Neural crest cell (in vitro differentiated cells): Measurements from ENCODE around the gene NF1. TPM values are rescaled to one million over a fixed set of nuclear protein-coding genes. Genes with fewer than 3 reads are reported as not detected.

Source experiments
- DNase-seq: peaks from one replicate; pipeline ENCODE4 v3.0.0; 2021; ENCODE audit warnings: low read depth, mixed read lengths, low spot score
- H3K27ac Mint-ChIP-seq: one replicate; pipeline ENCODE4 v1.8.0; 2021; ENCODE audit warnings: mild to moderate bottlenecking, mixed read lengths; ENCODE audit not compliant: unreplicated experiment
- H3K27me3 Mint-ChIP-seq: 2 replicates; pipeline ENCODE4 v1.8.0; 2021; ENCODE audit warnings: low read depth, mild to moderate bottlenecking, mixed read lengths
- H3K36me3 Mint-ChIP-seq: 2 replicates; pipeline ENCODE4 v1.8.0; 2021; ENCODE audit warnings: low read depth, mild to moderate bottlenecking, mixed read lengths
- H3K4me1 Mint-ChIP-seq: 2 replicates; pipeline ENCODE4 v1.8.0; 2021; ENCODE audit warnings: mixed read lengths
- H3K4me3 Mint-ChIP-seq: one replicate; pipeline ENCODE4 v1.8.0; 2021; ENCODE audit warnings: mild to moderate bottlenecking, mixed read lengths
- H3K9me3 Mint-ChIP-seq: 2 replicates; pipeline ENCODE4 v1.8.0; 2021; ENCODE audit warnings: mixed read lengths
- CTCF ChIP-seq: fragments of 200-600 bp; sonication (generic); conservative IDR thresholded peaks from 2 replicates; pipeline ENCODE4 v1.5.0; 2021; ENCODE audit warnings: antibody characterized with exemption, mild to moderate bottlenecking
- total RNA-seq: library from RNA; stranded (reverse); gene quantifications from 2 replicates; pipeline ENCODE4 v1.2.1, GENCODE V29; 2021

The NF1 gene
- total RNA-seq, 1 donor from 2014 or later = 60.6 TPM

GRCh38 chr17:31318851-31319661 lies 224.3 kb downstream of the NF1 start:
- Mint-ChIP-seq H3K27ac (no peak overlapping the region), H3K4me1 (peaks cover 24% of the 10 kb centered on the region), H3K36me3 (peaks cover 3% of the 10 kb centered on the region), H3K4me3 (no peak overlapping the region), H3K27me3 (no peaks in the 10 kb centered on the region), H3K9me3 (no peaks in the 10 kb centered on the region)
- DNase-seq = no peak
- no peak for TF ChIP-seq CTCF

GRCh38 chr17:31320241-31320640 lies 225.5 kb downstream of the NF1 start:
- no peaks in the 10 kb centered on the region for H3K36me3 Mint-ChIP-seq
- H3K9me3 Mint-ChIP-seq = no peaks in the 10 kb centered on the region
- H3K27me3 Mint-ChIP-seq = no peaks in the 10 kb centered on the region
- H3K4me3 Mint-ChIP-seq = no peak overlapping the region
- TF ChIP-seq CTCF = no peak
- H3K4me1 Mint-ChIP-seq = peaks cover 24% of the 10 kb centered on the region
- no peak overlapping the region for H3K27ac Mint-ChIP-seq
- DNase-seq = no peak

GRCh38 chr17:31320791-31321190 lies 226.0 kb downstream of the NF1 start:
- Mint-ChIP-seq H3K27ac (no peak overlapping the region), H3K4me3 (no peak overlapping the region), H3K9me3 (no peaks in the 10 kb centered on the region), H3K36me3 (no peaks in the 10 kb centered on the region), H3K4me1 (peaks cover 24% of the 10 kb centered on the region), H3K27me3 (no peaks in the 10 kb centered on the region)
- DNase-seq = no peak
- no peak for TF ChIP-seq CTCF

- H3K27me3 Mint-ChIP-seq = no peaks in the 10 kb centered on the region
These were observed 226.7 kb downstream of the NF1 start, which contains the start of gene EVI2A for GRCh38 chr17:31321481-31321880. TSS of gene EVI2A (minus strand) at chr17:31321622. CDS start at chr17:31319013, 2,609 bp downstream.

GRCh38 chr17:31321966-31322365 lies 227.2 kb downstream of the NF1 start:
- H3K4me1 Mint-ChIP-seq = peaks cover 24% of the 10 kb centered on the region
- TF ChIP-seq CTCF = no peak
- H3K9me3 Mint-ChIP-seq = no peaks in the 10 kb centered on the region
- no peak for DNase-seq
- no peak overlapping the region for H3K4me3 Mint-ChIP-seq
- no peaks in the 10 kb centered on the region for H3K27me3 Mint-ChIP-seq
- H3K36me3 Mint-ChIP-seq = no peaks in the 10 kb centered on the region
- H3K27ac Mint-ChIP-seq = no peak overlapping the region

More at GRCh38 chr17:31321481-31321880, 226.7 kb downstream of the NF1 start, which contains the start of gene EVI2A:
- no peak for DNase-seq
- no peak for TF ChIP-seq CTCF
- peaks cover 24% of the 10 kb centered on the region for H3K4me1 Mint-ChIP-seq
- no peaks in the 10 kb centered on the region for H3K36me3 Mint-ChIP-seq
- H3K4me3 Mint-ChIP-seq = no peak within 1 kb of the TSS
- H3K9me3 Mint-ChIP-seq = no peaks in the 10 kb centered on the region
- H3K27ac Mint-ChIP-seq = no peak within 1 kb of the TSS
